ENCODE results near the gene DPT.

The DPT gene

GRCh38 chr1:168654198-168654915 lies 74.6 kb downstream of the DPT start:
- DNase-seq = no peak

DNA sequence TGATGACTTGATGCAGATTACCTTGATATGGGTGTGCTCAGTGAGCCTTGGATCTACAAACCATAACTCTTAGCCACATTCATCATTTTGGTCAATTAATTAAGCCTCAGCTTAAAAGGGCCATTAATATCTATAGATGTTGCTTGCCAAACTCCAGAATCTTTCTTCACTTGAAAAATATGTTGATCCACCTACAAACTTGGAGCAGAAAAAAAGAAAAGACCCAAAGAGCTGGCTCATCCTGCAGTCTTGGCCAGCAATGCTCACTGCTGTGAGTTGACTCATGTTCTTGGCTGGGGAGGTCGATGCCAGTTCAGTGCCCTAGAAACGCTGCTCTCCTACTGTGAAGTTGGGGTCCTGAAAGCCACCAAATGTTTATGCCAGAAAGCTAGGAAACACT lies 75.4 kb downstream of the DPT start:
- DNase-seq = no peak

DNA sequence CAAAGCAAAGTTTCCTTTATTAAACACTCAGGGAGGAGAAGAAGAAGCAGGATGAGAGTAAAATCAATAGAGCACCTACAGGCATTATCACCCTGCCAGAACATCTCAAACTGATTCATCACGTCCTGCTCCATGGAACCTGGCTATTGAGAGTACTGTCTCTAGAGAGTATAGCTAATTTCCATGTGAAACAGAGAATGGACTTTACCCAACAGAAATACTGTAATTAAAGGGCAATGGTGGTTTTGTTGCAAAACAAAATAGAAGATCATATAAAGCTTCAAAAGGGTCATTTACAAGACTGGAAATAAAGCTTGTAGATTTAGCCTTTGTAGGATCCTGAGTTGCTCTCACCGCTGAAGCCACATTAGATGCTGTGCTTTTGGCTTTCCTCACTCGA lies 83.3 kb downstream of the DPT start:
- no peak for DNase-seq

All from SIG-M5 (cell line).